Bladder microvascular endothelial cell (primary cell): Measurements from ENCODE around the gene RAB3IP. TPM values are rescaled to one million over a fixed set of nuclear protein-coding genes. Genes with fewer than 3 reads are reported as not detected.

Experiments
- total RNA-seq: library from RNA; depleted of rRNA; stranded (reverse); fragments of >200 nt; gene quantifications from 2 replicates; pipeline ENCODE4 v1.2.3, GENCODE V29; 2014

Gene RAB3IP
- total RNA-seq = 2.8 and 18.8 TPM in 2 replicates

DNA sequence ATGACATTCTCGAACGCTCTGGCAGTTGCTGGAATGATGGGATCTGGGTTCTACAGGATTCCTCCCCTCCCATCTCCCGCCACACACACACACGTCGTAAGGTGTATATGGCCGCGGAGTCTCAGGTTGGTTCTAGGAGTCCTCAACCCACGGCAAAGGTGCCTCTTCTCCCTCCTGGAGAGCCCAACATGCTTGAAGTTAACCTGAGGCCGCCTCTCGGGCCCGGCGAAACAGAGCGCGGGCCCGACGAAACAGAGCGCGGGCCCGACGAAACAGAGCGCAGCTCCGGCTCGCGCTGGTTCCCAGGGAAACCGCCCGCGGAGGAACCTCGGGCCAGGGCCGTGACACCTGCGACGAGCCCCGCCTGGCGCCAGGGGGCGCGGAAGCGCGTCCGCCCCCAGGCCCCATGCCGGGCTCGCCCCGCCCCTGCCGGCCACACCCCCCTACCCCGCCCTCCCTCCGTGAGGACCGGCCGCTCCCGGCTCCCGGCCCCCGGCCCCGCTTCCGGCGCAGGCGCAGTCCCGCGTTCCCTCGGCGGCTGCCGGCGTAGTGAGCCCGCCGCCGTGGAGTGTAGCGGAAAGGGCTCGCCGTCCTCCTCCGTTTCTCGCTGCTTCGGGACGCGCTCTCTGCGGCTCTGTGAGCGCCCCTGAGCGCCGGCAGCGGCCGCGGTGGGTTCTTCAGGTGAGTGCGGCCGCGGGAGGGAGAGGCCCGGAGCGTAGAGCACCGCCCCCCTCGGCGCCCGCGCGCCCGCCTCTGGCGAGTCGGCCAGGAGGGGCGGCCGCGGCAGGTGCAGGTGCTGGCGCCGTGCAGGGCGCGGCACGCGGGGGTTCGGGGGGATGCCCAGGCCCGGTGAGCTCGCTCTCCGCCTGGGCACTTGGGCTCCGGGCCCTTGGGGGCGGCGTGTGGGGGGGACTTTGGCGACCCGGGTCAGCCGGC lies at the start of gene RAB3IP:
Gene RAB3IP (plus strand): TSS at position 510 of the 936 bp plus-strand sequence. CDS start 16,549 bp downstream, outside the sequence.

GRCh38 chr12:69698769-69699540 lies 39.7 kb upstream of the RAB3IP start, which contains the start of gene BEST3:
TSS of gene BEST3 (minus strand) at chr12:69699303. CDS start at chr12:69697798, 1,505 bp downstream.

DNA sequence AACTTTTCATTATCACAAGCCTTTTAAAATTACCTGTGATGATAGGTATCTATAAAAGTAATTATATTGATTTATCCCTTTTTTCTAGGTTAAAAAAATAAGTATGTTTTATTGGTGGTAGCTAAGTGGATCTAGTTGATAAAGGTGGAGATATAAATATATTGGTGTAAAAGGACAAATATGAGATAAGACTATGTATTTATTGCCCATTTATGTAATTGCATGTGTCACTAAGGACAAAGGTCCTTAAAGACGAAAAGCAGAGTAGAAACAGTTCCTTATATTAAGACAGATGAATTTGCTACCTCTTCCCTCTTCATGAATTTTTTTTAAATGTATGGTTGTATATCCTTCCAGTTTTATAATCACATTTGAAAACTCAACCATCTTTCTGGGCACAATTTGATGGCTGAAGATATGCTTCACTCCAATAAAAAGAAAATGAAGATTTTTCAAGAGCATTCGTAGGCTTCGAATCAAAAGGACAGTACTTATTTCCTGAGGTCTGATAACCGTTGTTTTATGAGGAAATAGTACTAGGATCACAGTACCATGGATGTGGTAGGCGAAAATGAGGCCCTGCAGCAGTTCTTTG lies 86.4 kb downstream of the RAB3IP start, which contains the start of gene MYRFL:
Gene MYRFL (plus strand): TSS at position 262 of the 595 bp plus-strand sequence. CDS start 291 bp downstream, at position 553.

Other genes starting within 250 kb of the RAB3IP start
- gene CCT2, start 153.4 kb upstream of the RAB3IP start, total RNA-seq = 149 and 263 TPM in 2 replicates
- not detected in 2 replicates for gene LRRC10, start 128.0 kb upstream of the RAB3IP start, total RNA-seq
- 0.19 TPM in 1 of 2 replicates, not detected in the other for gene BEST3, start 39.6 kb upstream of the RAB3IP start, total RNA-seq
- not detected in 2 replicates for gene MYRFL, start 86.4 kb downstream of the RAB3IP start, total RNA-seq